Nephron (organoid): Measurements from ENCODE around the gene MAML2.

Source experiments
- H3K27ac Mint-ChIP-seq, 3 experiments: 2 replicates each; pipeline ENCODE4 v1.8.0; 2020; ENCODE audit warnings: mixed read lengths in 3 of 3, mild to moderate bottlenecking in 2 of 3, moderate library complexity in 1 of 3
- H3K27me3 Mint-ChIP-seq: 2 replicates; pipeline ENCODE4 v1.8.0; 2021; ENCODE audit warnings: low read depth, mild to moderate bottlenecking, moderate library complexity, mixed read lengths
- H3K36me3 Mint-ChIP-seq: 2 replicates; pipeline ENCODE4 v1.8.0; 2020; ENCODE audit warnings: low read depth, mixed read lengths
- H3K4me1 Mint-ChIP-seq: 2 replicates; pipeline ENCODE4 v1.8.0; 2020; ENCODE audit warnings: mixed read lengths
- H3K4me3 Mint-ChIP-seq, 3 experiments: 2 replicates each; pipeline ENCODE4 v1.8.0; 2020; ENCODE audit warnings: mild to moderate bottlenecking in 3 of 3, mixed read lengths in 3 of 3, moderate library complexity in 2 of 3
- H3K9me3 Mint-ChIP-seq: 2 replicates; pipeline ENCODE4 v1.8.0; 2020; ENCODE audit warnings: mixed read lengths
- CTCF ChIP-seq, 3 experiments: fragments of 200-600 bp; sonication (generic); IDR thresholded peaks; one replicate each; pipeline ENCODE4 v1.5.0; 2021; ENCODE audit warnings: antibody characterized with exemption in 3 of 3; ENCODE audit not compliant: unreplicated experiment in 3 of 3

Gene MAML2

GRCh38 chr11:95933594-95933993, 409.4 kb downstream of the MAML2 start:
- peaks cover 17% of the 10 kb centered on the region for H3K9me3 Mint-ChIP-seq
- H3K4me1 Mint-ChIP-seq = no peaks in the 10 kb centered on the region
- H3K4me3 Mint-ChIP-seq = no peak overlapping the region
- H3K27me3 Mint-ChIP-seq = no peaks in the 10 kb centered on the region
- H3K36me3 Mint-ChIP-seq = peaks cover 8% of the 10 kb centered on the region
- TF ChIP-seq CTCF (IDR thresholded peaks at IDR 0.05; ENCODE audit: unreplicated experiment in 3 of 3) = no peak
- H3K27ac Mint-ChIP-seq = no peak overlapping the region

- peaks cover 19% of the 10 kb centered on the region for H3K9me3 Mint-ChIP-seq
- no peak overlapping the region for H3K27ac Mint-ChIP-seq
- H3K36me3 Mint-ChIP-seq = peaks cover 8% of the 10 kb centered on the region
- no peaks in the 10 kb centered on the region for H3K4me1 Mint-ChIP-seq
- H3K27me3 Mint-ChIP-seq = no peaks in the 10 kb centered on the region
- H3K4me3 Mint-ChIP-seq = no peak overlapping the region
- TF ChIP-seq CTCF (IDR thresholded peaks at IDR 0.05; ENCODE audit: unreplicated experiment in 3 of 3) = no peak
These were observed 411.1 kb downstream of the MAML2 start for GRCh38 chr11:95931916-95932315.

- Mint-ChIP-seq H3K27me3 (no peaks in the 10 kb centered on the region), H3K4me1 (no peaks in the 10 kb centered on the region), H3K36me3 (peaks cover 8% of the 10 kb centered on the region), H3K27ac (no peak overlapping the region), H3K9me3 (peaks cover 19% of the 10 kb centered on the region), H3K4me3 (no peak overlapping the region)
- no peak for TF ChIP-seq CTCF (IDR thresholded peaks at IDR 0.05; ENCODE audit: unreplicated experiment in 3 of 3)
These were observed 412.0 kb downstream of the MAML2 start for GRCh38 chr11:95930948-95931347.

GRCh38 chr11:95926726-95927125, 416.3 kb downstream of the MAML2 start:
- no peak overlapping the region for H3K27ac Mint-ChIP-seq
- H3K27me3 Mint-ChIP-seq = no peaks in the 10 kb centered on the region
- peaks cover 8% of the 10 kb centered on the region for H3K36me3 Mint-ChIP-seq
- no peak for TF ChIP-seq CTCF (IDR thresholded peaks at IDR 0.05; ENCODE audit: unreplicated experiment in 3 of 3)
- no peak overlapping the region for H3K4me3 Mint-ChIP-seq
- H3K4me1 Mint-ChIP-seq = peaks cover 23% of the 10 kb centered on the region
- H3K9me3 Mint-ChIP-seq = peaks cover 13% of the 10 kb centered on the region
